ENCODE measurements around the gene PDGFC. TPM values are rescaled to one million over a fixed set of nuclear protein-coding genes. Genes with fewer than 3 reads are reported as not detected.

The PDGFC gene
- total RNA-seq, 1 donor from 2014 or later, result 42.5 TPM

GRCh38 chr4:156771171-156771837 lies 200.3 kb downstream of the PDGFC start:
- Mint-ChIP-seq H3K9me3 (ENCODE audit: low read depth) (no peaks in the 10 kb centered on the region), H3K27ac (peak overlapping the region; percentile 79), H3K4me1 (ENCODE audit: low read depth) (peaks cover 10% of the 10 kb centered on the region), H3K36me3 (ENCODE audit: insufficient read depth) (peaks cover 6% of the 10 kb centered on the region), H3K4me3 (ENCODE audit: low read depth) (no peak overlapping the region), H3K27me3 (no peaks in the 10 kb centered on the region)
- no peak for TF ChIP-seq CTCF (IDR thresholded peaks at IDR 0.05; ENCODE audit: unreplicated experiment)
- no peak for DNase-seq (ENCODE audit: low spot score, unreplicated experiment)

- Mint-ChIP-seq H3K9me3 (ENCODE audit: low read depth) (no peaks in the 10 kb centered on the region), H3K27ac (no peak overlapping the region), H3K4me3 (ENCODE audit: low read depth) (no peak overlapping the region), H3K36me3 (ENCODE audit: insufficient read depth) (peaks cover 7% of the 10 kb centered on the region), H3K27me3 (no peaks in the 10 kb centered on the region), H3K4me1 (ENCODE audit: low read depth) (peaks cover 10% of the 10 kb centered on the region)
- no peak for DNase-seq (ENCODE audit: low spot score, unreplicated experiment)
- TF ChIP-seq CTCF (IDR thresholded peaks at IDR 0.05; ENCODE audit: unreplicated experiment), result no peak
Observed at GRCh38 chr4:156770140-156770539, 201.5 kb downstream of the PDGFC start.

- Mint-ChIP-seq H3K4me1 (ENCODE audit: low read depth) (peaks cover 10% of the 10 kb centered on the region), H3K36me3 (ENCODE audit: insufficient read depth) (peaks cover 7% of the 10 kb centered on the region), H3K27me3 (no peaks in the 10 kb centered on the region), H3K27ac (no peak overlapping the region), H3K4me3 (ENCODE audit: low read depth) (no peak overlapping the region), H3K9me3 (ENCODE audit: low read depth) (no peaks in the 10 kb centered on the region)
- TF ChIP-seq CTCF (IDR thresholded peaks at IDR 0.05; ENCODE audit: unreplicated experiment), result no peak
- no peak for DNase-seq (ENCODE audit: low spot score, unreplicated experiment)
Observed at GRCh38 chr4:156767911-156768415, 203.6 kb downstream of the PDGFC start.

- Mint-ChIP-seq H3K27ac (no peak overlapping the region), H3K9me3 (ENCODE audit: low read depth) (no peaks in the 10 kb centered on the region), H3K4me3 (ENCODE audit: low read depth) (no peak overlapping the region), H3K36me3 (ENCODE audit: insufficient read depth) (peaks cover 10% of the 10 kb centered on the region), H3K4me1 (ENCODE audit: low read depth) (peaks cover 10% of the 10 kb centered on the region), H3K27me3 (no peaks in the 10 kb centered on the region)
- DNase-seq (ENCODE audit: low spot score, unreplicated experiment), result no peak
- TF ChIP-seq CTCF (IDR thresholded peaks at IDR 0.05; ENCODE audit: unreplicated experiment), result no peak
Observed at GRCh38 chr4:156766846-156767245, 204.8 kb downstream of the PDGFC start.

- H3K4me3 Mint-ChIP-seq (ENCODE audit: low read depth), result no peak overlapping the region
- peaks cover 21% of the 10 kb centered on the region for H3K36me3 Mint-ChIP-seq (ENCODE audit: insufficient read depth)
- no peaks in the 10 kb centered on the region for H3K27me3 Mint-ChIP-seq
- H3K4me1 Mint-ChIP-seq (ENCODE audit: low read depth), result peaks cover 3% of the 10 kb centered on the region
- H3K9me3 Mint-ChIP-seq (ENCODE audit: low read depth), result no peaks in the 10 kb centered on the region
- no peak overlapping the region for H3K27ac Mint-ChIP-seq
- no peak for TF ChIP-seq CTCF (IDR thresholded peaks at IDR 0.05; ENCODE audit: unreplicated experiment)
- no peak for DNase-seq (ENCODE audit: low spot score, unreplicated experiment)
Observed at GRCh38 chr4:156765277-156765676, 206.3 kb downstream of the PDGFC start.
